Measurements from ENCODE around the gene VAPA. TPM values are rescaled to one million over a fixed set of nuclear protein-coding genes. Genes with fewer than 3 reads are reported as not detected.

VAPA gene
- total and polyA plus RNA-seq, 2 donors (not counting 1 experiment from before 2014, with no cell fraction given) = 47.7 to 109 TPM

DNA sequence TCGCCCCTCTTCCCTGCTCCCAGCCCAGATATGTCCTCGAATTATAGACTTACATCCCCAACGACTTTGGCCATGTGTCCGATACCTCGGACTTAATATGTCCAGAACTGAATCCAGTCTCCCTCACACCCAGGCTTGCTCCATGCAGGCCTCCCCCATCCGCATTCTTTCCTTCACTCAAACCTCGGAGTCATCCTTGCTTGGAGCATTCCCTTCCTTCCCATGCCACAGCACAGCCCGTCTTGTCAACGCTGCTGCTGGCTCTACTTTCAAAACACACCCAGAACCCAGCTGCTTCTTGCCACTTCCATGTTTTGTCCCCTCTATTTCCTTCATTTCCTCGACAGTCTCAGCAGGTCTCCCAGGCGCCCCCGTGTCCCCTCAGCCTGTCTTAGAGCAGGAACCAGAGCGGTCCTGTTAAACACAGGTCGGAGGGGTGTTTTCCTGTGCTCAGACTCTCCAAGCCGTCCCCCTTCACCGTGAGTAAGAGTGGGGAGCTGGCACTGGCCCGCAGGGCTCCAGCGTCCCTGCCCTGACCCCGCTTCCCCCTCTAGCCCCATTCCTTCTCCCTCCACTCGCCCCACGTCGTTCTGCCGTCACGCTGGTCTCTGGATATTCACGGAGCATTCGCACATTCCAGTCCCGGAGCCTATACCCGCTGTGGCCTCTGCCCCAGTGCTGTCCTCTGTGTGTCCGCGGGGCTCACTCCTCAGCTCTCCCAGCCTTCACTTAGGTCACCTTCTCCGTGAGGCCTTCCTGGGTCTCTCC lies 54.4 kb downstream of the VAPA start:
- Mint-ChIP-seq H3K4me3 (no peak overlapping the region), H3K27me3 (peaks cover 30% of the 10 kb centered on the region), H3K4me1 (peaks cover 13% of the 10 kb centered on the region), H3K9me3 (ENCODE audit: insufficient read depth) (no peaks in the 10 kb centered on the region), H3K27ac (no peak overlapping the region)
- no peaks in the 10 kb centered on the region for H3K9me3 ChIP-seq (ENCODE audit: control extremely low read depth in 1 of 3, control insufficient read depth in 2 of 3, insufficient read depth in 1 of 3, low read length in 2 of 3)
- WGBS (ENCODE audit: insufficient coverage) = 47% methylated on average over 31 of the region's 31 CpGs
- no peaks in the 10 kb centered on the region for H3K36me3 ChIP-seq (replicated peaks in 1 of 2; ENCODE audit: control extremely low read depth in 1 of 2, control insufficient read depth in 1 of 2, extremely low read depth in 1 of 2, insufficient read depth in 2 of 2, low read length in 1 of 2)
- no peaks in the 10 kb centered on the region for H4K20me1 ChIP-seq (ENCODE audit: control insufficient read depth, insufficient read depth, low read length, poor library complexity, severe bottlenecking)
- peak overlapping the region; percentile 29 for H3K4me2 ChIP-seq (replicated peaks; ENCODE audit: low read depth, low read length, poor library complexity, severe bottlenecking)
- ChIA-PET CTCF (interaction anchor here (0.8 to 4.6 kb wide), 3 partner anchors 523 to 1585 kb away, joined by 4 to 26 read pairs (median 8); no protein-coding TSS in a partner anchor), POLR2A (interaction anchor here (0.7 kb wide), 1 partner anchor 1310 kb away, joined by 3 read pairs; no protein-coding TSS in a partner anchor)
- H3K27me3 ChIP-seq (replicated peaks in 1 of 4; ENCODE audit: control extremely low read depth in 1 of 4, control insufficient read depth in 3 of 4, insufficient read depth in 4 of 4, low read length in 3 of 4) = peaks cover 0 to 35% (median 19%) of the 10 kb centered on the region in 4 experiments
- H3K79me2 ChIP-seq (ENCODE audit: control insufficient read depth, insufficient read depth, low read length) = no peaks in the 10 kb centered on the region
- H3K27ac ChIP-seq (ENCODE audit: low read length in 2 of 2) = no peak overlapping the region
- ATAC-seq (ENCODE audit: low read depth) (no peak), DNase-seq (no peak)
- H3K4me1 ChIP-seq (ENCODE audit: control insufficient read depth in 2 of 2, insufficient read depth in 2 of 2, low read length in 2 of 2) = peaks cover 11 to 23% of the 10 kb centered on the region in 2 donors
- H3K4me3 ChIP-seq (ENCODE audit: control extremely low read depth in 1 of 5, extremely low read depth in 1 of 5, insufficient read depth in 1 of 5, low read depth in 2 of 5, low read length in 4 of 5) = no peak overlapping the region
- TF ChIP-seq, protein P1, sequence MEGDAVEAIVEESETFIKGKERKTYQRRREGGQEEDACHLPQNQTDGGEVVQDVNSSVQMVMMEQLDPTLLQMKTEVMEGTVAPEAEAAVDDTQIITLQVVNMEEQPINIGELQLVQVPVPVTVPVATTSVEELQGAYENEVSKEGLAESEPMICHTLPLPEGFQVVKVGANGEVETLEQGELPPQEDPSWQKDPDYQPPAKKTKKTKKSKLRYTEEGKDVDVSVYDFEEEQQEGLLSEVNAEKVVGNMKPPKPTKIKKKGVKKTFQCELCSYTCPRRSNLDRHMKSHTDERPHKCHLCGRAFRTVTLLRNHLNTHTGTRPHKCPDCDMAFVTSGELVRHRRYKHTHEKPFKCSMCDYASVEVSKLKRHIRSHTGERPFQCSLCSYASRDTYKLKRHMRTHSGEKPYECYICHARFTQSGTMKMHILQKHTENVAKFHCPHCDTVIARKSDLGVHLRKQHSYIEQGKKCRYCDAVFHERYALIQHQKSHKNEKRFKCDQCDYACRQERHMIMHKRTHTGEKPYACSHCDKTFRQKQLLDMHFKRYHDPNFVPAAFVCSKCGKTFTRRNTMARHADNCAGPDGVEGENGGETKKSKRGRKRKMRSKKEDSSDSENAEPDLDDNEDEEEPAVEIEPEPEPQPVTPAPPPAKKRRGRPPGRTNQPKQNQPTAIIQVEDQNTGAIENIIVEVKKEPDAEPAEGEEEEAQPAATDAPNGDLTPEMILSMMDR (IDR thresholded peaks at IDR 0.05) = no peak
- no peak for TF ChIP-seq EZH2 (IDR thresholded peaks at IDR 0.05; ENCODE audit: borderline replicate concordance, insufficient read depth, low read depth, low read length, poor library complexity, severe bottlenecking)
- intact Hi-C loops (cut with micrococcal nuclease) = no loop called here
- H3K9ac ChIP-seq (ENCODE audit: low read length) = no peak overlapping the region
- H2AFZ ChIP-seq (ENCODE audit: insufficient read depth, low read depth, low read length, poor library complexity, severe bottlenecking) = peak overlapping the region; percentile 29

DNA sequence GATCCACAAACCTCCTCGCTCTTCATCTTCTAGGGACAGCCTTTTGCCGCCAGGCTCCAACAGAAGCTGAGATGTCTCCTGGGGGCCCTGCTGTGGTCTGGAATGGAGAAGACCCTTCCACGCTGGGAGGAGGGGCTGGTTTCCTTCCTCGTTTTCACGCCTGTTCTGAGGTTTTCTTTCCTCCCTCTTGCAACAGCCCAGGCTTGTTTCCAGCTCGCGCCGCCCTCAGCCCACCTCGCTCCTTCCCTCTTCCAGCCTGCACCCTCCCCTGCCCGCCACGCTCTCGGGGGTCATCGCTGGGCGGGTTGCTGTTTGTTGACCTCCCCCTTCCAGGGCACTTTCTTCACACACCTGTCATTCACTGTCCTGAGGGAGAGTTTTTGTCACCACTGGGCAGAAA lies 55.4 kb downstream of the VAPA start:
- intact Hi-C loops (cut with micrococcal nuclease) = no loop called here
- H3K27ac ChIP-seq (ENCODE audit: low read length in 2 of 2) = no peak overlapping the region
- H3K4me3 Mint-ChIP-seq = no peak overlapping the region
- CTCF ChIA-PET = interaction anchor here (0.8 to 4.6 kb wide), 4 partner anchors 8 to 1584 kb away, joined by 4 to 26 read pairs (median 6); no protein-coding TSS in a partner anchor
- no peak for TF ChIP-seq EZH2 (IDR thresholded peaks at IDR 0.05; ENCODE audit: borderline replicate concordance, insufficient read depth, low read depth, low read length, poor library complexity, severe bottlenecking)
- TF ChIP-seq, protein P1 (IDR thresholded peaks at IDR 0.05) = no peak
- DNase-seq (no peak), ATAC-seq (ENCODE audit: low read depth) (no peak)
- no peaks in the 10 kb centered on the region for H3K9me3 ChIP-seq (ENCODE audit: control extremely low read depth in 1 of 3, control insufficient read depth in 2 of 3, insufficient read depth in 1 of 3, low read length in 2 of 3)
- no peaks in the 10 kb centered on the region for H3K9me3 Mint-ChIP-seq (ENCODE audit: insufficient read depth)
- H3K4me1 Mint-ChIP-seq = peaks cover 13% of the 10 kb centered on the region
- POLR2A ChIA-PET = no interaction called here
- no peak overlapping the region for H2AFZ ChIP-seq (ENCODE audit: insufficient read depth, low read depth, low read length, poor library complexity, severe bottlenecking)
- H3K27me3 ChIP-seq (replicated peaks in 1 of 4; ENCODE audit: control extremely low read depth in 1 of 4, control insufficient read depth in 3 of 4, insufficient read depth in 4 of 4, low read length in 3 of 4) = peaks cover 0 to 35% (median 19%) of the 10 kb centered on the region in 4 experiments
- H3K27me3 Mint-ChIP-seq = peaks cover 30% of the 10 kb centered on the region
- H3K4me1 ChIP-seq (ENCODE audit: control insufficient read depth in 2 of 2, insufficient read depth in 2 of 2, low read length in 2 of 2) = peaks cover 11 to 23% of the 10 kb centered on the region in 2 donors
- no peak overlapping the region for H3K9ac ChIP-seq (ENCODE audit: low read length)
- H3K79me2 ChIP-seq (ENCODE audit: control insufficient read depth, insufficient read depth, low read length) = no peaks in the 10 kb centered on the region
- H3K27ac Mint-ChIP-seq = no peak overlapping the region
- no peaks in the 10 kb centered on the region for H4K20me1 ChIP-seq (ENCODE audit: control insufficient read depth, insufficient read depth, low read length, poor library complexity, severe bottlenecking)
- peak overlapping the region; percentile 29 for H3K4me2 ChIP-seq (replicated peaks; ENCODE audit: low read depth, low read length, poor library complexity, severe bottlenecking)
- 3% methylated on average over 11 of the region's 14 CpGs for WGBS (ENCODE audit: insufficient coverage)
- H3K4me3 ChIP-seq (ENCODE audit: control extremely low read depth in 1 of 5, extremely low read depth in 1 of 5, insufficient read depth in 1 of 5, low read depth in 2 of 5, low read length in 4 of 5) = no peak overlapping the region
- H3K36me3 ChIP-seq (replicated peaks in 1 of 2; ENCODE audit: control extremely low read depth in 1 of 2, control insufficient read depth in 1 of 2, extremely low read depth in 1 of 2, insufficient read depth in 2 of 2, low read length in 1 of 2) = no peaks in the 10 kb centered on the region

All from B cell (primary cell).